ENCODE data around the gene RIPOR3.

DNA sequence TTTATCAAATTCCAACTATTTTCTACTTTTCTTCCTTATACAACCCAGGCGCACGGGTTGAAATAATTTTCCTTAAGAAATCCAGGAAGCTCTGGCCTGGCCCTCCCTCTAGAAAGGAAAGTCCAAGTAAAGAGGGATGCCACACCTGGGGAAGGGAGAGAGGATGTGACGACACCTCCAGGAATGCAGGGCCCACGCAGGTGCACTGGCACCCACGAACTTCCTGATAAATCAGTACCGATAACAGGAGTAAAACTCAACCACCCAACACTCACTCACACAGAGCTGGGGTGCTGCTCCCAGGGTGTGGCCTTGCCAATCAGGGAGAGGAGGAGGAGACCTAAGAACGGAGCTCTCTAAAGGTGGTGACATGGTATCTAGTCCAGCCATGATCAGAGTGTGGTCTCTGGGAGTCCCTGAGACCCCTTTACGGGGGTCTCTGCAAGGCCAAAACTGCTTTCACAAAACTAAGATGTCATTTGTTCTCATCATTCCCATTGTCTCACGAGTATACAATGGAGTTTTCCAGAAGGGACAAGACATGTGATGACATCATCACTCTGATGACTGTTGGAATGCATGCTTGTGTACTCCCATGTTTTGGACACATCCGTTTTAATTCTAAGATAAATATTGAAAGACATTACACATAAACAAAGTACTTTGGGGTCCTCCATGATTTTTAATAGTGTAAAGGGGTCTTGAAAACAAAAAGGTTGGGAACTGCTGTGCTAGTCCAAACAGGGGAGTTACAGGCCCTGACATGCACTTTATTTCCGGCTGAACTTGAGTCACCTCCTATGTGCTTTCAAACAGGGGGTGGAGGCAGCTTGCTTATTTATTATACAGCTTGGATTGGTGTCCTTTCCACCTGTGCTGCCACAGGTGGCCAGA, 37.9 kb upstream of the RIPOR3 start:
- TF ChIP-seq, protein P1, sequence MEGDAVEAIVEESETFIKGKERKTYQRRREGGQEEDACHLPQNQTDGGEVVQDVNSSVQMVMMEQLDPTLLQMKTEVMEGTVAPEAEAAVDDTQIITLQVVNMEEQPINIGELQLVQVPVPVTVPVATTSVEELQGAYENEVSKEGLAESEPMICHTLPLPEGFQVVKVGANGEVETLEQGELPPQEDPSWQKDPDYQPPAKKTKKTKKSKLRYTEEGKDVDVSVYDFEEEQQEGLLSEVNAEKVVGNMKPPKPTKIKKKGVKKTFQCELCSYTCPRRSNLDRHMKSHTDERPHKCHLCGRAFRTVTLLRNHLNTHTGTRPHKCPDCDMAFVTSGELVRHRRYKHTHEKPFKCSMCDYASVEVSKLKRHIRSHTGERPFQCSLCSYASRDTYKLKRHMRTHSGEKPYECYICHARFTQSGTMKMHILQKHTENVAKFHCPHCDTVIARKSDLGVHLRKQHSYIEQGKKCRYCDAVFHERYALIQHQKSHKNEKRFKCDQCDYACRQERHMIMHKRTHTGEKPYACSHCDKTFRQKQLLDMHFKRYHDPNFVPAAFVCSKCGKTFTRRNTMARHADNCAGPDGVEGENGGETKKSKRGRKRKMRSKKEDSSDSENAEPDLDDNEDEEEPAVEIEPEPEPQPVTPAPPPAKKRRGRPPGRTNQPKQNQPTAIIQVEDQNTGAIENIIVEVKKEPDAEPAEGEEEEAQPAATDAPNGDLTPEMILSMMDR (IDR thresholded peaks at IDR 0.05; ENCODE audit: insufficient read depth, low read length), result no peak
- TF ChIP-seq, protein P2, sequence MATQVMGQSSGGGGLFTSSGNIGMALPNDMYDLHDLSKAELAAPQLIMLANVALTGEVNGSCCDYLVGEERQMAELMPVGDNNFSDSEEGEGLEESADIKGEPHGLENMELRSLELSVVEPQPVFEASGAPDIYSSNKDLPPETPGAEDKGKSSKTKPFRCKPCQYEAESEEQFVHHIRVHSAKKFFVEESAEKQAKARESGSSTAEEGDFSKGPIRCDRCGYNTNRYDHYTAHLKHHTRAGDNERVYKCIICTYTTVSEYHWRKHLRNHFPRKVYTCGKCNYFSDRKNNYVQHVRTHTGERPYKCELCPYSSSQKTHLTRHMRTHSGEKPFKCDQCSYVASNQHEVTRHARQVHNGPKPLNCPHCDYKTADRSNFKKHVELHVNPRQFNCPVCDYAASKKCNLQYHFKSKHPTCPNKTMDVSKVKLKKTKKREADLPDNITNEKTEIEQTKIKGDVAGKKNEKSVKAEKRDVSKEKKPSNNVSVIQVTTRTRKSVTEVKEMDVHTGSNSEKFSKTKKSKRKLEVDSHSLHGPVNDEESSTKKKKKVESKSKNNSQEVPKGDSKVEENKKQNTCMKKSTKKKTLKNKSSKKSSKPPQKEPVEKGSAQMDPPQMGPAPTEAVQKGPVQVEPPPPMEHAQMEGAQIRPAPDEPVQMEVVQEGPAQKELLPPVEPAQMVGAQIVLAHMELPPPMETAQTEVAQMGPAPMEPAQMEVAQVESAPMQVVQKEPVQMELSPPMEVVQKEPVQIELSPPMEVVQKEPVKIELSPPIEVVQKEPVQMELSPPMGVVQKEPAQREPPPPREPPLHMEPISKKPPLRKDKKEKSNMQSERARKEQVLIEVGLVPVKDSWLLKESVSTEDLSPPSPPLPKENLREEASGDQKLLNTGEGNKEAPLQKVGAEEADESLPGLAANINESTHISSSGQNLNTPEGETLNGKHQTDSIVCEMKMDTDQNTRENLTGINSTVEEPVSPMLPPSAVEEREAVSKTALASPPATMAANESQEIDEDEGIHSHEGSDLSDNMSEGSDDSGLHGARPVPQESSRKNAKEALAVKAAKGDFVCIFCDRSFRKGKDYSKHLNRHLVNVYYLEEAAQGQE (IDR thresholded peaks at IDR 0.05; ENCODE audit: insufficient replicate concordance, low read depth), result no peak
- no peak for TF ChIP-seq POLR2AphosphoS5 (IDR thresholded peaks at IDR 0.05; ENCODE audit: low read depth)
